Cardiac muscle cell (in vitro differentiated cells and primary cell): ENCODE measurements around the gene OVOL3. TPM values are rescaled to one million over a fixed set of nuclear protein-coding genes. Genes with fewer than 3 reads are reported as not detected.

Experiments
- DNase-seq, 2 donors: peaks; one replicate each; pipeline versions ENCODE4 v3.0.0 to v3.0.0-alpha.2; 2010 to 2017; ENCODE audit warnings: low read depth in 1 of 2, low spot score in 1 of 2
- H3K27ac ChIP-seq: fragments of 200-600 bp; sonication (generic); 2 replicates; pipeline ENCODE4 v1.5.1; 2016
- H3K27me3 ChIP-seq: fragments of 200-600 bp; sonication (generic); 2 replicates; pipeline ENCODE4 v1.6.0; 2016; ENCODE audit warnings: control low read depth
- H3K36me3 ChIP-seq: fragments of 200-600 bp; sonication (generic); 2 replicates; pipeline ENCODE4 v1.5.1; 2016; ENCODE audit warnings: control low read depth
- H3K4me1 ChIP-seq: fragments of 200-600 bp; sonication (generic); 2 replicates; pipeline ENCODE4 v1.8.1; 2017; ENCODE audit warnings: low read depth, mild to moderate bottlenecking, mixed run types
- H3K4me3 ChIP-seq: fragments of 200-600 bp; sonication (generic); 2 replicates; pipeline ENCODE4 v1.5.1; 2016; ENCODE audit warnings: mild to moderate bottlenecking
- H3K9me3 ChIP-seq: fragments of 200-600 bp; sonication (generic); 2 replicates; pipeline ENCODE4 v1.5.1; 2017; ENCODE audit warnings: low read depth, mild to moderate bottlenecking, control low read depth
- polyA plus RNA-seq: library from polyadenylated mRNA; unstranded; fragments of >200 nt; fragmentation: Nextera tagmentation; extraction: Ambion mirVana; gene quantifications from 2 replicates; pipeline ENCODE4 v1.2.1, GENCODE V29; 2016
- total RNA-seq: library from RNA; depleted of rRNA; stranded (reverse); fragments of >200 nt; gene quantifications from 2 replicates; pipeline ENCODE4 v1.2.3, GENCODE V29; 2016
- TF ChIP-seq, protein P1 (sequence below): IDR thresholded peaks from 2 replicates; pipeline ENCODE4 v1.5.1; 2012; ENCODE audit warnings: low read depth, mild to moderate bottlenecking, low read length

OVOL3 gene
- total and polyA plus RNA-seq, 2 experiments from 2014 or later = not detected

GRCh38 chr19:36142496-36142895 lies 31.6 kb downstream of the OVOL3 start:
- H3K4me3 ChIP-seq = no peak overlapping the region
- no peak overlapping the region for H3K27ac ChIP-seq
- H3K9me3 ChIP-seq = no peaks in the 10 kb centered on the region
- DNase-seq = no peak
- peaks cover 37% of the 10 kb centered on the region for H3K36me3 ChIP-seq
- TF ChIP-seq, protein P1, sequence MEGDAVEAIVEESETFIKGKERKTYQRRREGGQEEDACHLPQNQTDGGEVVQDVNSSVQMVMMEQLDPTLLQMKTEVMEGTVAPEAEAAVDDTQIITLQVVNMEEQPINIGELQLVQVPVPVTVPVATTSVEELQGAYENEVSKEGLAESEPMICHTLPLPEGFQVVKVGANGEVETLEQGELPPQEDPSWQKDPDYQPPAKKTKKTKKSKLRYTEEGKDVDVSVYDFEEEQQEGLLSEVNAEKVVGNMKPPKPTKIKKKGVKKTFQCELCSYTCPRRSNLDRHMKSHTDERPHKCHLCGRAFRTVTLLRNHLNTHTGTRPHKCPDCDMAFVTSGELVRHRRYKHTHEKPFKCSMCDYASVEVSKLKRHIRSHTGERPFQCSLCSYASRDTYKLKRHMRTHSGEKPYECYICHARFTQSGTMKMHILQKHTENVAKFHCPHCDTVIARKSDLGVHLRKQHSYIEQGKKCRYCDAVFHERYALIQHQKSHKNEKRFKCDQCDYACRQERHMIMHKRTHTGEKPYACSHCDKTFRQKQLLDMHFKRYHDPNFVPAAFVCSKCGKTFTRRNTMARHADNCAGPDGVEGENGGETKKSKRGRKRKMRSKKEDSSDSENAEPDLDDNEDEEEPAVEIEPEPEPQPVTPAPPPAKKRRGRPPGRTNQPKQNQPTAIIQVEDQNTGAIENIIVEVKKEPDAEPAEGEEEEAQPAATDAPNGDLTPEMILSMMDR = no peak
- peaks cover 3% of the 10 kb centered on the region for H3K4me1 ChIP-seq
- H3K27me3 ChIP-seq = no peaks in the 10 kb centered on the region

- DNase-seq = no peak
- H3K4me3 ChIP-seq = no peak overlapping the region
- no peaks in the 10 kb centered on the region for H3K4me1 ChIP-seq
- no peaks in the 10 kb centered on the region for H3K27me3 ChIP-seq
- TF ChIP-seq, protein P1 = no peak
- H3K9me3 ChIP-seq = no peaks in the 10 kb centered on the region
- H3K36me3 ChIP-seq = peaks cover 44% of the 10 kb centered on the region
- H3K27ac ChIP-seq = no peak overlapping the region
Measured at GRCh38 chr19:36144624-36145023, 33.7 kb downstream of the OVOL3 start.

GRCh38 chr19:36149673-36150406 lies 38.9 kb downstream of the OVOL3 start:
- Histone ChIP-seq H3K4me1 (no peaks in the 10 kb centered on the region), H3K4me3 (no peak overlapping the region), H3K9me3 (no peaks in the 10 kb centered on the region), H3K27me3 (no peaks in the 10 kb centered on the region), H3K27ac (no peak overlapping the region), H3K36me3 (peaks cover 31% of the 10 kb centered on the region)
- DNase-seq = no peak
- TF ChIP-seq, protein P1 = no peak

DNA sequence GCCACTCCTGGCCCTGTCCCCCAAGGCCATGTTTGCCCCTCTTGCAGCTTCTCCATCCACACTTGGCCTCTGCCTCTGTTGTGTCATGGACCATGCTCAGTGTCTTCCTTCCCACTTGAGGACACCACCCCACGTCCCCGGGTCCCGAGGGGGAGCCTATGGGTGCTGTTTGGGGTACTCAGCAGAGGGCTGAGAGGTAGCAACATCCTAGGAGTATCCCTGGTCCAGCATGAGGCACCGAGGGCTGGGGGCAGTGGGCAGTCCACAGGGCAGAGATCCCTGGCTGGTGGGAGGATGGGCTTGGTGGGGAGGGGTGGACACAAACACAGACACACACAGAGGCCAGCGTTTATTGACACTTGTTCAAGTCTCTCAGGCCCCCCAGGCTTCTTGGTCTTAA lies 39.6 kb downstream of the OVOL3 start:
- DNase-seq = no peak
- no peak overlapping the region for H3K27ac ChIP-seq
- TF ChIP-seq, protein P1 = no peak

GRCh38 chr19:36151144-36152018 lies 40.4 kb downstream of the OVOL3 start:
- no peaks in the 10 kb centered on the region for H3K9me3 ChIP-seq
- TF ChIP-seq, protein P1 = no peak
- H3K36me3 ChIP-seq = peaks cover 18% of the 10 kb centered on the region
- H3K4me3 ChIP-seq = no peak overlapping the region
- no peak overlapping the region for H3K27ac ChIP-seq
- peak in 1 of 2 donors; percentile 18 for DNase-seq
- H3K27me3 ChIP-seq = no peaks in the 10 kb centered on the region
- no peaks in the 10 kb centered on the region for H3K4me1 ChIP-seq

More for the DNA sequence above, 39.6 kb downstream of the OVOL3 start:
- H3K27me3 ChIP-seq = no peaks in the 10 kb centered on the region
- H3K4me1 ChIP-seq = no peaks in the 10 kb centered on the region
- peaks cover 26% of the 10 kb centered on the region for H3K36me3 ChIP-seq
- no peaks in the 10 kb centered on the region for H3K9me3 ChIP-seq
- H3K4me3 ChIP-seq = no peak overlapping the region
